Measurements from ENCODE around the gene SIRPB2.

SIRPB2 gene

DNA sequence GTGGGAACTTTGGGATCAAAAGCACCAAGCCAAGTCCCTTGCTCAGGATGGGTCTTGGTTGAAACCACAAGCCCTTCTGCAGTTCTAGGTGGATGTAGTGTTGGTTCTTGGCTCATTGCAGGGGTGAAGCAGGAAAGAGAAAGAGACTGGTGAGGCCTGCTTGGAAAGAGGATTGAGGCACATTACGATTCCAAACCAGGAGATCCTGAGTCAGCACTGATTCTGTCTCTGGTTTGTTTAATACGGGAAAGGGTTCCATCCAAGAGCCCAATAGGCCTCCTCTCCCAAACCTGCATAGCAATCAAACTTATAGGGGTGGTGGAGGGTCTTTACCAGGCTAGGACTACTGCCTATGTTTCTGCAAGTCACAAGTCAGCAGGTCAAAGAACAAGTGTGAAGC, 48.9 kb downstream of the SIRPB2 start:
- Histone ChIP-seq H3K4ac (ENCODE audit: low read length) (no peak overlapping the region), H3K79me1 (ENCODE audit: low read depth, low read length) (no peaks in the 10 kb centered on the region), H2BK120ac (ENCODE audit: low read depth, low read length) (no peak overlapping the region), H4K91ac (ENCODE audit: low read depth, low read length, poor library complexity) (no peak overlapping the region), H3K4me3 (ENCODE audit: low read length in 2 of 2) (no peak overlapping the region), H3K9ac (ENCODE audit: low read depth, low read length, poor library complexity) (no peak overlapping the region), H3K27me3 (ENCODE audit: control insufficient read depth in 3 of 3, insufficient read depth in 3 of 3, low read depth in 1 of 3, low read length in 3 of 3) (no peaks in the 10 kb centered on the region), H4K8ac (ENCODE audit: low read depth, low read length) (no peak overlapping the region), H2AFZ (ENCODE audit: low read length) (no peak overlapping the region), H2BK12ac (ENCODE audit: low read length) (no peak overlapping the region), H3K23ac (ENCODE audit: low read depth, low read length, poor library complexity) (no peak overlapping the region), H3K36me3 (replicated peaks in 1 of 2; ENCODE audit: control insufficient read depth in 2 of 2, insufficient read depth in 2 of 2, low read length in 2 of 2) (peaks cover 47 to 73% of the 10 kb centered on the region in 2 donors), H3K27ac (replicated peaks; ENCODE audit: low read length) (no peak overlapping the region), H3K14ac (ENCODE audit: low read length) (no peak overlapping the region), H2AK5ac (ENCODE audit: low read depth, low read length) (no peak overlapping the region), H3K18ac (ENCODE audit: low read length) (no peak overlapping the region), H3K9me3 (replicated peaks in 1 of 2; ENCODE audit: control insufficient read depth in 2 of 2, insufficient read depth in 1 of 2, low read depth in 1 of 2, low read length in 2 of 2) (no peaks in the 10 kb centered on the region), H3K4me1 (ENCODE audit: control insufficient read depth in 2 of 2, insufficient read depth in 1 of 2, low read depth in 1 of 2, low read length in 2 of 2) (no peaks in the 10 kb centered on the region), H2BK5ac (ENCODE audit: low read length) (no peak overlapping the region), H2BK15ac (ENCODE audit: low read length) (no peak overlapping the region), H3K4me2 (ENCODE audit: insufficient read depth, low read length, poor library complexity, severe bottlenecking) (no peak overlapping the region)
- no CpG with 5 or more reads among the region's 2 CpGs for WGBS, 2 donors (ENCODE audit: extremely low coverage in 2 of 2, insufficient read length in 2 of 2, insufficient replicate concordance in 1 of 2)
- no peak for DNase-seq (ENCODE audit: low spot score)

GRCh38 chr20:1441133-1441532, 50.1 kb downstream of the SIRPB2 start:
- Histone ChIP-seq H3K9ac (ENCODE audit: low read depth, low read length, poor library complexity) (no peak overlapping the region), H2AFZ (ENCODE audit: low read length) (no peak overlapping the region), H3K4me3 (ENCODE audit: low read length in 2 of 2) (no peak overlapping the region), H3K4me1 (ENCODE audit: control insufficient read depth in 2 of 2, insufficient read depth in 1 of 2, low read depth in 1 of 2, low read length in 2 of 2) (no peaks in the 10 kb centered on the region), H2BK5ac (ENCODE audit: low read length) (no peak overlapping the region), H4K91ac (ENCODE audit: low read depth, low read length, poor library complexity) (no peak overlapping the region), H2BK15ac (ENCODE audit: low read length) (no peak overlapping the region), H3K79me1 (ENCODE audit: low read depth, low read length) (no peaks in the 10 kb centered on the region), H3K27me3 (ENCODE audit: control insufficient read depth in 3 of 3, insufficient read depth in 3 of 3, low read depth in 1 of 3, low read length in 3 of 3) (no peaks in the 10 kb centered on the region), H2AK5ac (ENCODE audit: low read depth, low read length) (no peak overlapping the region), H3K23ac (ENCODE audit: low read depth, low read length, poor library complexity) (no peak overlapping the region), H3K36me3 (replicated peaks in 1 of 2; ENCODE audit: control insufficient read depth in 2 of 2, insufficient read depth in 2 of 2, low read length in 2 of 2) (peaks cover 41 to 61% of the 10 kb centered on the region in 2 donors), H3K4me2 (ENCODE audit: insufficient read depth, low read length, poor library complexity, severe bottlenecking) (no peak overlapping the region), H3K9me3 (replicated peaks in 1 of 2; ENCODE audit: control insufficient read depth in 2 of 2, insufficient read depth in 1 of 2, low read depth in 1 of 2, low read length in 2 of 2) (no peaks in the 10 kb centered on the region), H4K8ac (ENCODE audit: low read depth, low read length) (no peak overlapping the region), H3K27ac (replicated peaks; ENCODE audit: low read length) (no peak overlapping the region), H2BK120ac (ENCODE audit: low read depth, low read length) (no peak overlapping the region), H2BK12ac (ENCODE audit: low read length) (no peak overlapping the region), H3K14ac (ENCODE audit: low read length) (no peak overlapping the region), H3K18ac (ENCODE audit: low read length) (no peak overlapping the region), H3K4ac (ENCODE audit: low read length) (no peak overlapping the region)
- DNase-seq (ENCODE audit: low spot score), result no peak
- WGBS, 2 donors (ENCODE audit: extremely low coverage in 2 of 2, insufficient read length in 2 of 2, insufficient replicate concordance in 1 of 2), result no CpG with 5 or more reads among the region's 3 CpGs

DNA sequence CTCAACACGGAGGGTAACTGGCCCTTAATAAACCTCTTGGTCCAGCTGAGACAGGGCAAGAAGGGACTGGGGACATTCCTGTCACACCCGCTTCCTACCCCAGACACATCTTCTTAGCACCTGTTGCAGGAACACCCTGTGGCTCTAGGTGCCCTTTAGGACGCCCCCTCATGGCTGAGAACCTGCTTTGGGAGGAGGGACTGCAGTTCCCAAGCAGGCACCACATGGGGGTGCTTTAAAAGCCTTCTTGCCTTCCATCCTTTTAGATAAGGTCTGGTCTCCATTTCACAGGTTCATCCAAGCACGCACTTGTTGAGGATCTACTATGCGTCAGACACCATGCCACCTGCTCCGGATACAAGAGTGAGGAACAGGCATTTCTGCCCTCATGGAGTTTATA, 51.2 kb downstream of the SIRPB2 start:
- no peak overlapping the region for H3K4me3 ChIP-seq (ENCODE audit: low read length in 2 of 2)
- no peak overlapping the region for H2BK5ac ChIP-seq (ENCODE audit: low read length)
- no peak for DNase-seq (ENCODE audit: low spot score)
- H3K9ac ChIP-seq (ENCODE audit: low read depth, low read length, poor library complexity), result no peak overlapping the region
- no peak overlapping the region for H4K91ac ChIP-seq (ENCODE audit: low read depth, low read length, poor library complexity)
- H3K4me1 ChIP-seq (ENCODE audit: control insufficient read depth in 2 of 2, insufficient read depth in 1 of 2, low read depth in 1 of 2, low read length in 2 of 2), result no peaks in the 10 kb centered on the region
- no peak overlapping the region for H4K8ac ChIP-seq (ENCODE audit: low read depth, low read length)
- no peaks in the 10 kb centered on the region for H3K27me3 ChIP-seq (ENCODE audit: control insufficient read depth in 3 of 3, insufficient read depth in 3 of 3, low read depth in 1 of 3, low read length in 3 of 3)
- H3K4me2 ChIP-seq (ENCODE audit: insufficient read depth, low read length, poor library complexity, severe bottlenecking), result no peak overlapping the region
- H3K14ac ChIP-seq (ENCODE audit: low read length), result no peak overlapping the region
- H3K79me1 ChIP-seq (ENCODE audit: low read depth, low read length), result no peaks in the 10 kb centered on the region
- no peak overlapping the region for H2AK5ac ChIP-seq (ENCODE audit: low read depth, low read length)
- WGBS, 2 donors (ENCODE audit: extremely low coverage in 2 of 2, insufficient read length in 2 of 2, insufficient replicate concordance in 1 of 2), result no CpG with 5 or more reads among the region's 6 CpGs
- no peak overlapping the region for H3K4ac ChIP-seq (ENCODE audit: low read length)
- no peaks in the 10 kb centered on the region for H3K9me3 ChIP-seq (replicated peaks in 1 of 2; ENCODE audit: control insufficient read depth in 2 of 2, insufficient read depth in 1 of 2, low read depth in 1 of 2, low read length in 2 of 2)
- no peak overlapping the region for H3K23ac ChIP-seq (ENCODE audit: low read depth, low read length, poor library complexity)
- H2BK15ac ChIP-seq (ENCODE audit: low read length), result no peak overlapping the region
- H2BK120ac ChIP-seq (ENCODE audit: low read depth, low read length), result no peak overlapping the region
- H2AFZ ChIP-seq (ENCODE audit: low read length), result no peak overlapping the region
- no peak overlapping the region for H3K18ac ChIP-seq (ENCODE audit: low read length)
- no peak overlapping the region for H2BK12ac ChIP-seq (ENCODE audit: low read length)
- H3K27ac ChIP-seq (replicated peaks; ENCODE audit: low read length), result no peak overlapping the region
- peaks cover 31 to 50% of the 10 kb centered on the region in 2 donors for H3K36me3 ChIP-seq (replicated peaks in 1 of 2; ENCODE audit: control insufficient read depth in 2 of 2, insufficient read depth in 2 of 2, low read length in 2 of 2)

DNA sequence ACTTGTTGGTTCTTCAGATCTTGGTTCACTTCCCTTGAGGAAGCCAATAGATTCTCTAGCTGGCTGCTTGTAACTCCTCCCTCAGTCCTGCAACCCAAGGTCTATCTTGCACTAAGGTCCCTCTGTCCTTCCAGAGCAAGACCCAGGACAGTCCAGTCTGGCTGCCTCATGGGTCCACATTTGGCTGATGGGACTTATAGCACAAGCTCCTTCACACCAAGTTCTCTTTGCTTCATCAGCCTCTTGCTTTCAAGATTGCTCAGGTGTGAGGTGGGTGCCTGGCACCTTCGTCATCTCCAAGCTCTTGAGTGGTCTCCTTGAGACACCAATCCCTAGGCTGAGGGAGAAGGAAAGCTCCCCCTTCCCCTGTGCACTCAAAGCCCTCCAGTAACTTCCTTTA, 52.9 kb downstream of the SIRPB2 start:
- H2AFZ ChIP-seq (ENCODE audit: low read length), result no peak overlapping the region
- no peaks in the 10 kb centered on the region for H3K27me3 ChIP-seq (ENCODE audit: control insufficient read depth in 3 of 3, insufficient read depth in 3 of 3, low read depth in 1 of 3, low read length in 3 of 3)
- H3K9me3 ChIP-seq (replicated peaks in 1 of 2; ENCODE audit: control insufficient read depth in 2 of 2, insufficient read depth in 1 of 2, low read depth in 1 of 2, low read length in 2 of 2), result peaks cover 0 to 11% of the 10 kb centered on the region in 2 donors
- no peak overlapping the region for H3K4ac ChIP-seq (ENCODE audit: low read length)
- H3K4me1 ChIP-seq (ENCODE audit: control insufficient read depth in 2 of 2, insufficient read depth in 1 of 2, low read depth in 1 of 2, low read length in 2 of 2), result no peaks in the 10 kb centered on the region
- no peak overlapping the region for H3K27ac ChIP-seq (replicated peaks; ENCODE audit: low read length)
- H2AK5ac ChIP-seq (ENCODE audit: low read depth, low read length), result no peak overlapping the region
- H3K9ac ChIP-seq (ENCODE audit: low read depth, low read length, poor library complexity), result no peak overlapping the region
- no peak overlapping the region for H3K14ac ChIP-seq (ENCODE audit: low read length)
- no peak overlapping the region for H3K23ac ChIP-seq (ENCODE audit: low read depth, low read length, poor library complexity)
- H2BK12ac ChIP-seq (ENCODE audit: low read length), result no peak overlapping the region
- WGBS, 2 donors (ENCODE audit: extremely low coverage in 2 of 2, insufficient read length in 2 of 2, insufficient replicate concordance in 1 of 2), result no CpG with 5 or more reads among the region's 1 CpG
- peaks cover 15 to 33% of the 10 kb centered on the region in 2 donors for H3K36me3 ChIP-seq (replicated peaks in 1 of 2; ENCODE audit: control insufficient read depth in 2 of 2, insufficient read depth in 2 of 2, low read length in 2 of 2)
- no peak overlapping the region for H4K8ac ChIP-seq (ENCODE audit: low read depth, low read length)
- H2BK120ac ChIP-seq (ENCODE audit: low read depth, low read length), result no peak overlapping the region
- H3K4me2 ChIP-seq (ENCODE audit: insufficient read depth, low read length, poor library complexity, severe bottlenecking), result no peak overlapping the region
- H3K18ac ChIP-seq (ENCODE audit: low read length), result no peak overlapping the region
- H3K4me3 ChIP-seq (ENCODE audit: low read length in 2 of 2), result no peak overlapping the region
- H2BK5ac ChIP-seq (ENCODE audit: low read length), result no peak overlapping the region
- no peak overlapping the region for H4K91ac ChIP-seq (ENCODE audit: low read depth, low read length, poor library complexity)
- no peak overlapping the region for H2BK15ac ChIP-seq (ENCODE audit: low read length)
- no peaks in the 10 kb centered on the region for H3K79me1 ChIP-seq (ENCODE audit: low read depth, low read length)
- no peak for DNase-seq (ENCODE audit: low spot score)
